IPS-NIHi11 (cell line): ENCODE measurements around the gene OR1C1.
"Not testable (repeated sequence)": the region's sequence is repeated elsewhere in the genome, so short reads cannot be mapped to it uniquely, and the experiment has no call there.

Experiments
- DNase-seq: peaks from one replicate; pipeline ENCODE4 v3.0.0; 2012; ENCODE audit warnings: mixed read lengths, low spot score

The OR1C1 gene, protein sequence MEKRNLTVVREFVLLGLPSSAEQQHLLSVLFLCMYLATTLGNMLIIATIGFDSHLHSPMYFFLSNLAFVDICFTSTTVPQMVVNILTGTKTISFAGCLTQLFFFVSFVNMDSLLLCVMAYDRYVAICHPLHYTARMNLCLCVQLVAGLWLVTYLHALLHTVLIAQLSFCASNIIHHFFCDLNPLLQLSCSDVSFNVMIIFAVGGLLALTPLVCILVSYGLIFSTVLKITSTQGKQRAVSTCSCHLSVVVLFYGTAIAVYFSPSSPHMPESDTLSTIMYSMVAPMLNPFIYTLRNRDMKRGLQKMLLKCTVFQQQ

GRCh38 chr1:247760456-247760855, at the start of gene OR1C1:
OR1C1 (minus strand) TSS chr1:247760556; CDS start chr1:247758406, 2,150 bp downstream.
- no peak for DNase-seq

GRCh38 chr1:247797518-247797917, 37.2 kb upstream of the OR1C1 start:
- DNase-seq = no peak

DNA sequence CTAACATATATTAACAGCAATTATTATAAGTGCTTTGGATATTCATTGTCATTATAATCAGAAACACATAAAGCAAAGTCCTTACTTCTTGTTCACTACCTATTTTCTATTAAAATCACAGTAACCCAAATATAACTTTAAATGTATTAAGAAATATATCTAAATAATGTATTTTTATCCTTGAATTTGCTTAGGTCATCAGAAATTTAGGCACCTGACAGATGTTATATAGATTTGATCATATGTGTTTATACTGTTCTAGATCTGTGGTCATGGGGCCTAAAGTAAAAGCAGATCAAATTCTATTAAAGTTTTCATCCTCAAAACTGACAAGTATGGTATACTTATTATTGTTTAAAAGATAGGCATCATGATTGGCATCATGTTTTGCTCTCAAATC, 9.2 kb upstream of the OR1C1 start:
- DNase-seq = no peak

GRCh38 chr1:247754311-247754710, 6.0 kb downstream of the OR1C1 start:
- not testable (repeated sequence) for DNase-seq

- no peak for DNase-seq
These were observed 10.5 kb downstream of the OR1C1 start for GRCh38 chr1:247749870-247750269.

DNA sequence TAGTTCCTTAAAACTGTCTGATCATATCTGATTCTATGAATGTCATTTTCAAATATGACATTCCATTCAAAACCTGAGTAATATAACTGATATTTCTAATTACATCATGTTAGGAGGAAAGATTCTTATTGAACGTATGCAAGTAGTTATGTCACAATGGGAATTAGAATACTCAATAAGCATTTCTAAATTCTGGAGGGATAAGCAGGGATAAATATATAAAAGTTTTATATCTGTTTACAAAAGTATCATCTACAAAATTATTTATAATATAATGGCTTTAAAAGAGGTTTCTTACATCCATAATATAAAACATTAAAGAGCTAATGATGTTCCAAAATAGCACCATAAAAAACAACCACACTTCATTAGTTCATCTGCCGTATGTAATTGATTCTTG, 12.3 kb downstream of the OR1C1 start, which contains the start of gene OR14A2:
TSS of gene OR14A2 (minus strand) at position 101 of the 400 bp plus-strand sequence.
- no peak for DNase-seq

GRCh38 chr1:247747616-247748015, 12.7 kb downstream of the OR1C1 start:
- DNase-seq = no peak

- no peak for DNase-seq
These were observed 13.9 kb downstream of the OR1C1 start for GRCh38 chr1:247746391-247746935.

- not testable (repeated sequence) for DNase-seq
These were observed 18.1 kb downstream of the OR1C1 start for GRCh38 chr1:247742215-247742760.

DNA sequence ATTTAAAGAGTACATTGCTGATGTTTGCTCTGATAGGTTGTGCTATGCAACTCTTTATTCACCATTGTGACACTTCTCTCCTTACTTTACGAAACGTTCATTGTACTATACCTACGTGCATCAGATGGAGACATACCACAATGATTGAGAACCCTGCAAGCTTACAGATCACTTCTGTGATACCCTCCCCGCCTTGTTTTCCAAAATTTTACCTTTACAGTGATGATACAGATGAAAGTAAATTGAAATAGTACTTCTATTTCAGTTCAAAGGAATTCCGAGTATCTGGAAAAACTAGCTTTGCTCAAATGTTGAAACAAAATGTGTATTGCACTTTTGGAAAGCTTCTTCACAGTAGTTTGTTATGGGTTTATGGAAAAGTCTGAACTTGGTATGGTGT, 18.6 kb downstream of the OR1C1 start:
- DNase-seq = no peak

- DNase-seq = no peak
These were observed 19.6 kb downstream of the OR1C1 start for GRCh38 chr1:247740721-247741120.

- no peak for DNase-seq
These were observed 22.0 kb downstream of the OR1C1 start, which contains the start of gene OR14K1 for GRCh38 chr1:247738315-247738714. OR14K1 (plus strand) TSS chr1:247738615; CDS start chr1:247738615, 0 bp downstream.

GRCh38 chr1:247721222-247721621, 39.1 kb downstream of the OR1C1 start:
- DNase-seq = no peak

- DNase-seq = no peak
These were observed 43.8 kb downstream of the OR1C1 start, which contains the start of gene OR6F1 for GRCh38 chr1:247716546-247716945. OR6F1 (minus strand) TSS chr1:247716646; CDS start chr1:247712755, 3,891 bp downstream.

DNA sequence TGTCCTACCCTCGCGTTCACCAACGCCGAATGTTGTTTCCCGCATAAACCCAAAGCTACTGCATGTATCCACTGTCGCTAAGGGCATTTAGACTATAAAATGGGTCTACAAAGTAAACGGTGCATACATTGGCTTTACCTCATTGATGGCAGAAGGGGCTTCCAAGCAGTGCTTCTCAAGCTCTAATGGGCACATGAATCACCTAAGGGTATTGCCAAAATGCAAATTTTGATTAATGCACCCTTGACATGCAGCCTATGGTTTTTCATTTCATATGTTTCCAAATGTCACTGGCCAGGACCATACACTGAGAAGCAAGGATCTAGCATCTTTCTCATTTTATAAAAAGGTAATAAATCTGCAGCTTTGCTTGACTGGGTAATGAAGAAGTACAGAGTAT, 46.6 kb downstream of the OR1C1 start:
- no peak for DNase-seq

DNA sequence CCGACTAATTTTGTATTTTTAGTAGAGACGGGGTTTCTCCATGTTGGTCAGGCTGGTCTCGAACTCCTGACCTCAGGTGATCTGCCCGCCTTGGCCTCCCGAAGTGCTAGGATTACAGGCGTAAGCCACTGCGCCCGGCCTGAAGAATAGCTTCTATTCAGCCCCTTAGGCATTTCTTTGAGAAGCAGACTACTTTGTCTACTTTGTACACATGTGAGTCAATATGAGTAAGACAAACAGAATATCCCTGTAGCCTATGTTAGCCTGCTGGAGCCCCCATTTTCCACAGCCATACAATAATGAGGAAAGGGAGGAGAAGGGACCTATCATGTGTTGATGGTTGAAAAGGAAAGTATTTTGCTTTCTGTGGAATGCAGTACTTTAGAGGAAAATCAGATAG, 49.7 kb downstream of the OR1C1 start:
- DNase-seq = not testable (repeated sequence)
